Measurements from ENCODE around the gene GOT1. TPM values are rescaled to one million over a fixed set of nuclear protein-coding genes. Genes with fewer than 3 reads are reported as not detected.
A peak's percentile ranks its signal among the peaks of the same experiment; 100 is the strongest.

GOT1 gene
- total RNA-seq (2014; rRNA removed; shearing (Covaris generic)), result 45.5 and 48.1 TPM in 2 replicates

DNA sequence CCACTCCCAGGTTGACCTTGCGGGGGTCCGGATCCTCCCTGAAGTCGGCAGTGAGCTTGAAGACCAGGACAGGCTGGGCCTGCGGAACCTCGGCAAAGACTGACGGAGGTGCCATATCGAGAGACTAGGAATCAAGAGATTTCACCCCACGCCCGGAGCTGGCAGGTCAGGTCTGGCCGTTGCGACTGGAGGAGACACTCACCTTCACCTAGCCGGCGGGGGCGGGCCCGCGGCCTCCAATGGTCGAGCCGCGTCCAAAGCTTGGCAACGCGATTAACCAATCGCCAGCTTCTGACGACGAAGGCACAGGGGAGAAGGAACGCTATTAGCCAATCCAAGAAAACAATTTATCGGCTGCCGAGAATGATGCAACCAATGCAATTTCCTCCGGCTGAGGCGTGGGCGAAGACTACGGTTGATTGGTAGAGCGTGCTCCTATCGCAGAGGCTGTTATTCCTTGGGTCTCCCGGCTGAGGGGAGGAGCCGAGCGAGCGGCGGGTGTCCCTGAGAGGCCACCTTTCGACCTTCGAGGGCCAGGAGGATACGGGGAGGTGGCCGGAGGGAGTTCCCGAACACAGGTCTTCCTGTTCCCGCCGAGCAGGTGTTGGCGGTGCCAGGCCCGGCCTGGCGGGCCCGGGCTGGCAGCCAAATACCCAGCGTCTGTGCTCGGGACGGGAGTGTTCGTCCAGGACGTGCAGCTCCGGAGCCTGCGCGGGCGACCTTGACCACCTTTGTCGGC is at the start of gene GOT1:
GOT1 (minus strand) TSS at position 174 of the 739 bp plus-strand sequence; CDS start at position 115, 59 bp downstream.
- Histone ChIP-seq H3K4me3 (peak within 1 kb of the TSS; percentile 93), H3K27ac (peak within 1 kb of the TSS; percentile 77), H3K9me3 (replicated peaks) (no peaks in the 10 kb centered on the region), H3K36me3 (peaks cover 3% of the 10 kb centered on the region; the same call in 1 of the 2 replicates), H3K4me1 (peaks cover 3% of the 10 kb centered on the region; the same call in 1 of the 2 replicates), H3K27me3 (no peaks in the 10 kb centered on the region)
- DNase-seq, result peak; percentile 95 to 99

DNA sequence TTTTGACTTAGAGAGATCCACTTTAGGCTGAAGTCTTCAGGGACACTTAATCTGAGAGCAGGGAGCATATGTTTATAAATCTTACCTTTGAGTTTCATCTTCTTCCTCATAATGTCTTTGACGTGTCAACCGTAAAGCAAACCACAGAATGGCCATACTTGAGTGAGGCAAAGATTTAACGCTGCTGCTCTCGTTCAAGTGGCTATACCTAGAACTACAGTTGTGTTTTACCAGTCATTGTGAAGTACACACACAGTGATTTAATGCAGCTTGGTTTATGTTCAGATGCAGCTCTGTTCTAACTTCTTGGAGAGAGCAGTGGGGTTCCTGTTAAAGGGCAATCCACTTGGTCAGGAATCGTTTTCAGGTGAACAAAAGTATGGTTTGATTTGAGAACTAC is 39.9 kb upstream of the GOT1 start:
- no peaks in the 10 kb centered on the region for H3K36me3 ChIP-seq
- H3K9me3 ChIP-seq (replicated peaks), result no peaks in the 10 kb centered on the region
- H3K4me1 ChIP-seq, result no peaks in the 10 kb centered on the region
- no peak overlapping the region for H3K27ac ChIP-seq
- peaks cover 6% of the 10 kb centered on the region for H3K27me3 ChIP-seq
- no peak overlapping the region for H3K4me3 ChIP-seq
- DNase-seq, result no peak

DNA sequence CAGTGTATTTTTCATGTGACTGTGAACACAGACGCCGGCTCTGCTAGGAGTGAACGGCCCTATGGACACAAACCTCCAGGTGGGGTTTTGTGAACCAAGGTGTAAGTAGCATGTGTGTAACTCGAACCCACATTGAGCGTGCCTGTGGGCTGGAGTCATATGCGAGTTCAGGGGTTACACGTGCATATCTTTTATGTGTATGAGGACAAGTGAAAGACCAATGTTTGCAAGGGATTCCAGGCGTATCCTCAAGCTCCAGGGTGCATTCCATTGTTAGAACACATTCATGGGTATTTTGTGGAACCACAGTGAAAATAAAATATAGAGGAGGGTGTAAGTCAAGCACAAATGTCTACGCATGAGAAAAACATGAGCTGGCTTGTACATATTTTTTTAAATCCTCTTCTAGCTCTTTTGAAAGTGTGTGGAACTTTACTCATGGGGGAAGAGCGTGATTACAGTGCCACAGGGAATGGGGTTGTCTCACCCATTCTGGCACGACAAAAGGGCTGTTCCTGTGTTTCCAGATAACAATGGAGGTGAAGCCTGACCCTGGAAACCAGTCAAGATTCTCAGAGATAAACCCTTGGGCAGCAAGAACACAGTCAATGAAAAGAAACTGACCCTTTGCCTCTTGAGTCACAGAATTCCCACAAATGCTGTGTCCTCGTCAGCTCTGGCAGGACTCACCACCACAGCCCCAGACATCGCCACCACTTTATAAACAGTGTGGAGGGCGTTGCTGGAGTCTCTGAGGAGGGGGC is 37.0 kb upstream of the GOT1 start:
- Histone ChIP-seq H3K27me3 (peaks cover 6% of the 10 kb centered on the region), H3K4me1 (no peaks in the 10 kb centered on the region), H3K9me3 (replicated peaks) (no peaks in the 10 kb centered on the region), H3K36me3 (no peaks in the 10 kb centered on the region), H3K27ac (no peak overlapping the region), H3K4me3 (no peak overlapping the region)
- no peak for DNase-seq

DNA sequence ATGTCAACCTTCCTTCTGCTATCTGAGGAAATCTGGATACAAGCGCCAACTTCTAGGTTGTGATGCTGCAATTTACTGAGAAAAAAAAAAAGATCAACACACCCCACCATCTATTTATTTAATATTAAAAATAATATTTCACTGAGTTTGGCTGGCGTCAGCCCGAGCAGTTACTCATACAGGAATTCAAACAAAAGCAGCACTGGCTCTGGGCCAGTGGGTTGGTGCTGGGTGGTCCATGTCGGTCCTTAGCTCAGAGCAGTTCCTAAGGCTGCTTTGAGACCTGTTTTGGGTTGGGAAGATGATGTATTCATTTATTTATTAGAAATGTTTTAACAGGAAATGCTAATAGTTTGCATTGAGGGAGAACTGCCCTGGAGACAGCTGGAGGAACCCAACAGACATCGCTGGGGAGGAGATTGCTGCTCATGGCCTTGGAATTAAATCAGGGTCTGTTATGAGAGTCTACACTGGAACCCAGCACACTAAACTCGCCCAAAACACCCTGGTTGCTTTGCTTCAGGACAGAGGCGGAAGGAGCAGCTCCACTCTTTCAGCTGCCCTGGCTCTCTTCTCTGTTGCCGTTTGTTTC is 36.3 kb upstream of the GOT1 start:
- H3K27ac ChIP-seq, result no peak overlapping the region
- no peaks in the 10 kb centered on the region for H3K36me3 ChIP-seq
- no peaks in the 10 kb centered on the region for H3K4me1 ChIP-seq
- H3K4me3 ChIP-seq, result no peak overlapping the region
- peak in 1 of 2 experiments; percentile 10 for DNase-seq
- peaks cover 3% of the 10 kb centered on the region; the same call in 1 of the 2 replicates for H3K27me3 ChIP-seq
- H3K9me3 ChIP-seq (replicated peaks), result no peaks in the 10 kb centered on the region

DNA sequence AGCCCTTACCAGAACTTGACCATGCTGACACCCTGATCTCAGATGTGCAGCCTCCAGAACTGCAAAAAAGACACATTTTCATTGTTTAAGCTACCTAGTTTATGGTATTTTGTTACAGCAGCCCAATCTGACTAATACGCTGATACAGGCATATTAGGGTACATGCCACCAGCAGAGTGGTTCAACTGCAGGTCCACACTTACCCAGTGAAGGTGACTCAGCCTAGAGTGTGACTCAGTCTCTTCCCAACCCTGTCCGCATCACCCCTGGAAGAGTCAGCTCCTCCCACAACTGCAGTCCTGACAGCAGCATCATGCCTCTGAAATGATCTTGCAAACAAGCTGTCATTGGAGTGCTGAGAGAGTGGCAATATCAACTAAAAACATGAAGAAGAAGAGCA is 30.8 kb upstream of the GOT1 start:
- Histone ChIP-seq H3K4me3 (no peak overlapping the region), H3K27ac (no peak overlapping the region), H3K36me3 (no peaks in the 10 kb centered on the region), H3K4me1 (no peaks in the 10 kb centered on the region), H3K27me3 (no peaks in the 10 kb centered on the region), H3K9me3 (replicated peaks) (no peaks in the 10 kb centered on the region)
- no peak for DNase-seq

DNA sequence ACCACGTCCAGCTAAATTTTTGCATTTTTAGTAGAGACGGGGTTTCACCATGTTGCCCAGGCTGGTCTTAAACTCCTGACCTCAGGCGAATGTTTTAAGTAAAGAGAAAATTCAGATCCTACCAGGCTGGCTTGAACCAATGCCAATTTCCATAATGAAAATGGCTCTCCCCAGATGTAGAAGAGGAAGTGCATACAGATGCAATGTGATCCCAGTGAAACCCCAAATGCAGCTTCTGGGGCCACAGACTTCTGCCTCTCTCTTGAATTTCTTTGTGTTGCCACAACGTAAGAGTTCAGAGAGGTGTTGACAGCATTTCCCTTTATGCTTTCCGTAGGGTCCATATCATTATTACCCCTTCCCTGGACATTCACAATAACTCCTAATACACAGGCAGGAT is 29.6 kb upstream of the GOT1 start:
- Histone ChIP-seq H3K4me3 (no peak overlapping the region), H3K4me1 (no peaks in the 10 kb centered on the region), H3K27ac (no peak overlapping the region), H3K36me3 (no peaks in the 10 kb centered on the region), H3K27me3 (0 out of 2 replicates have a peak, but pooled peaks cover 2% of the 10 kb centered on the region), H3K9me3 (replicated peaks) (no peaks in the 10 kb centered on the region)
- no peak for DNase-seq

DNA sequence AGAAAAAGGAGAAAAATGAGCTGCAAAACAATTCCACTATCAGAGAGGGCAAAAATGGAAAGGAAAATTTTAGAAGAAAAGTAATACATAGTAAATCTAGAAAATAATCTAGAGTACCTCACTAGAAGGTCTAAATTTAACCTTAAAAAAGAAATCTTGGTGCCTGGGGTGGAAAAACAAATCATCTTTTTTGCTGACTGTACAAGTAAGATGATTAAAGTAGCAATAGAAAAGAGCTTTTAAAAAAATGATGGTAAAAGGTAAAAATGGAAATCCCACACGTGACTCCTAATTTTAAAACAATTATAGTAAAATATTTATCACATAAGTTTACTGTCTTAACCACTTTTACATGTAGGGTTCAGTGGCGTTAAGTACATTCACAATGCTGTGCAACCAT is 28.8 kb upstream of the GOT1 start:
- Histone ChIP-seq H3K4me3 (no peak overlapping the region), H3K36me3 (no peaks in the 10 kb centered on the region), H3K9me3 (replicated peaks) (no peaks in the 10 kb centered on the region), H3K4me1 (no peaks in the 10 kb centered on the region), H3K27ac (no peak overlapping the region), H3K27me3 (0 out of 2 replicates have a peak, but pooled peaks cover 2% of the 10 kb centered on the region)
- DNase-seq, result no peak

DNA sequence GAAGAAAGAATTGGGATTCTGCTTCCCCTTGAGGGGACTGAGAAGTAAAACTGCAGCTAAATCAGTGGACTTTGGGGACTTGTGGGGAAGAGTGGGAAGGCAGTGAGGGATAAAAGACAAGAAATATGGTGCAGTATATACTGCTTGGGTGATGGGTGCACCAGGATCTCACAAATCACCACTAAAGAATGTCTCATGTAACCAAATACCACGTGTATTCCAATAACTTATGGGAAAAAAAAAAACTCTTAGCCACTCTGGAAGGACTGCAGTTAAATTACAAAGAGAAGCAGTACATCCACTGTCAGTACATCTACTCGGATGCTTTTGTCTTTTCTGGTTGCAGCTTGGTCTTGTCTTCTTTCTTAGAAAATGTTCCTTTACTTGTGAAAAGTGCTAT is 27.4 kb upstream of the GOT1 start:
- Histone ChIP-seq H3K36me3 (no peaks in the 10 kb centered on the region), H3K4me3 (no peak overlapping the region), H3K9me3 (replicated peaks) (no peaks in the 10 kb centered on the region), H3K27me3 (0 out of 2 replicates have a peak, but pooled peaks cover 2% of the 10 kb centered on the region), H3K27ac (no peak overlapping the region), H3K4me1 (no peaks in the 10 kb centered on the region)
- DNase-seq, result no peak

DNA sequence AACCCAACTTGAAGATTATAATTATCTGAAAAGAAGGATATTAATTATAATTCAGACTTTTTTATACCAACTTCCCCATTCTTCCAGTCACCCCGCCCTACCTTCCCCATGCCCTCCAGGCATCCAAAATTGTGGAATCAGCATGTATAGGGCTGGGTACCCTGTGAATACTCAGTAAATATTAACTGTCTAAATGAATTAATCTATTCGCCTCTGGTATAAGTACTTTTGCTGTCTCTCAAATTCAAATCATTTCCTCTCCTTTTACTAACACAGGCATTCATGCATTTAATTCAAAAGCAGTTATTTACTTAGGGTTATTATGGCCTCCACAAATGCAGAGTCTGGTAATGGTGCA is 26.5 kb upstream of the GOT1 start:
- Histone ChIP-seq H3K4me3 (no peak overlapping the region), H3K9me3 (replicated peaks) (no peaks in the 10 kb centered on the region), H3K4me1 (no peaks in the 10 kb centered on the region), H3K36me3 (no peaks in the 10 kb centered on the region), H3K27ac (no peak overlapping the region), H3K27me3 (0 out of 2 replicates have a peak, but pooled peaks cover 2% of the 10 kb centered on the region)
- DNase-seq, result no peak

DNA sequence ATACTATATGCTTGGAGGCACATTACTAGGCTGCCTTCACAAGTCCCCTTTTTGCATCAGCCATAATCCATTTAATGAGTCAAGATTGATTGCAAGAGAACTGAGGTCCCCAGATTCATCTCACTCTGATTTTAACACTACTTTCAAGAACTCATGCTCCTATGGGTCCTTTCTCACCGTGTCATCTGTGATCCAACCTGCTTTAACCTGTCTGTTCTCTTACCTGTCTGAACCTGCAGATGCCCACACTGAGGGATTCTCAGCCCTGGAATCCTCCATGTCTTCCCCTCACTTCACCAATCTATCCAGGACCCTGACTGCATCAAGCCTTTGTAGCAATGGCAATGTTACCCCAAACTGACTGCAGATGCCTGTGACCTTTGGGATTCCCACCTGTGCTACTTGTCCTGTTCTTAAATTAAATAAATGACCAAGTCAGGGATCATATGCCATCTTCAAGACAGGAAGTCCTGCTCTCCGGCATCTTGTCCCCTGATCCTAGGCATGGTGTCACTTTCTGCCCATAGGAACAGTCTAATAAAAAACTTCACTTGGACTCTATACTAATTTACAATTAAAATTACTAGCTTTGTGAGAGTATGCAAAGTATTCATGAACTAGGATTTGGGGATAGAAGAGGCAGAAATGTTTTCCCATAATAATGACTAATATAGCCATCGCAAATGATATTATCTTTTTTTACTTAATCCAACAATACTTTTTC is 25.9 kb upstream of the GOT1 start:
- Histone ChIP-seq H3K4me3 (no peak overlapping the region), H3K36me3 (no peaks in the 10 kb centered on the region)

DNA sequence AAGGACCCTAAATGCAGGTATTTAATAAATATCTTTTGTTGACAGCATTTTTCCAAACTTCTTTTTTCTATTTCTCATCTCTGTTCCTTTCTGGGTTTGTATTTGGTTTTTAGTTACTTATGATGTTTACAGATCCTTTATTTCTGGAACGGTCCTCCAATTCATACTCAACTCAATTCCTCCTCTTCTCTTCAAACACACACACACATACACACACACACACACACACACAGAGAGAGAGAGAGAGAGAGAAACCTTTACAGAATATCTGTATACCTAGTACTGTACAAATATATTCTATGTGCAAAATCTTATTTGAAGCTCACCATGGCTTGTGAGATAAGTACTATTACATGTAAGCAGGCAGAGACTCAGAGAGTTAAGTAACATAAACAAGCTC is 21.6 kb upstream of the GOT1 start:
- no peak overlapping the region for H3K4me3 ChIP-seq
- no peaks in the 10 kb centered on the region for H3K36me3 ChIP-seq
- no peaks in the 10 kb centered on the region for H3K9me3 ChIP-seq (replicated peaks)
- H3K27ac ChIP-seq, result no peak overlapping the region
- H3K4me1 ChIP-seq, result no peaks in the 10 kb centered on the region
- no peak for DNase-seq
- H3K27me3 ChIP-seq, result peaks cover 9% of the 10 kb centered on the region; the same call in 1 of the 2 replicates

More for the DNA sequence above, 25.9 kb upstream of the GOT1 start:
- H3K27me3 ChIP-seq, result 0 out of 2 replicates have a peak, but pooled peaks cover 2% of the 10 kb centered on the region
- no peak for DNase-seq
- H3K9me3 ChIP-seq (replicated peaks), result no peaks in the 10 kb centered on the region
- H3K4me1 ChIP-seq, result no peaks in the 10 kb centered on the region
- no peak overlapping the region for H3K27ac ChIP-seq

DNA sequence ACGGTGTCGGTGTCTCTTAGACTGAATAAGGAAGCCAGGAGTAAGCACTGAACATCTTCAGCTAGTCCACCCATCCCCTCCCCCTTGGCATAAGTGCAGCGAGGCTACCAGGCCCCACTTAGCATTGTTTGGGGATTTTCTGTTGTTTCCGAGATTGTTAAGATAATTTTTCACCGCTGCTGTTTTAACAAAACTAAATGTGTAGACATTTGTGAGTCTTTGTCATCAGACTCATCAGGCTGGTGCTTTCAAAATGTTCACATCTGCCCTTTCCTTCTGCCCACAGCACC is 21.0 kb upstream of the GOT1 start:
- no peaks in the 10 kb centered on the region for H3K9me3 ChIP-seq (replicated peaks)
- H3K4me3 ChIP-seq, result no peak overlapping the region
- H3K36me3 ChIP-seq, result no peaks in the 10 kb centered on the region
- no peaks in the 10 kb centered on the region for H3K4me1 ChIP-seq
- H3K27me3 ChIP-seq, result peaks cover 9% of the 10 kb centered on the region; the same call in 1 of the 2 replicates
- DNase-seq, result no peak
- H3K27ac ChIP-seq, result no peak overlapping the region

DNA sequence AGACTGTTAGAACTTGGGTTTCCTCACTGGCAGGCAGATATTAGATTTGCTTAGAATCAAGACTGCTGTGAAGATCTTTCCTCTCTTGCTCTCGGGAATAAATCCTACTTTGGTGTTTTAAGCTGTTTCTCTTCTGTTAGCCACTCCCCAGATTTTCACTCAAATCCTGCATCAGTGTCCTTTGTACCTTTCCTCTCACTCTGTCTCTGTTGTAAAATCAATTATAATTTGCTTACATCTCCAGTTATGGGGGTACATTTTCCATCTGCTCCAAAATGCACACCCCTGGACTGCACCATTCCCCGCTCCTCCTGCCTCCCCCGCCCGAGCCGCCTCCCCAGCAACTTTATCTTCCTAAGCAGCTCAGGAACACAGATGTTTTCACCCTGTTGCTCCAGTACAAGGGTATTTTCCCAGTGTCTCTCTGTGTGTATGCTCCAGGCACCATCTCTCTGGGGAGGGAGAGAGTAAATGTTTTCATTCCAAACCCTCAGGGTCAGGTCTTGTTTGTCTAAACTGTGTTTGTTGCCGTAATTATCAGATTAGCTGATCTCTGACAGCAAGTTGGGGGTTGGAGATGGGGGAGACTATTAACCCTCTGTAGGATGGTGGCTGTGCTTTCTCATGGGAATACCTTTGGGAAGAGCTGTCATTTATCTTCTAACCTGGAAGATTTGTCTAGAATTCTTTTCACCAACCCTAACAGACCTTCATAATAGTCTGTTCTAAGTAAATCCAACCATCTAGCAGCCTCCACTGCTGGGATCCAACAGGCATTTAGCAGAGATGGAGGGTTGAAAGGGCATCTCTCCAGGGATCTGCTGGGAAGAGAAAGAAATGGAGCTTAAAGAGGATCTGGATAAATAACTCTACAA is 20.4 kb upstream of the GOT1 start:
- Histone ChIP-seq H3K27me3 (peaks cover 9% of the 10 kb centered on the region; the same call in 1 of the 2 replicates), H3K4me3 (no peak overlapping the region), H3K9me3 (replicated peaks) (no peaks in the 10 kb centered on the region), H3K27ac (no peak overlapping the region), H3K4me1 (no peaks in the 10 kb centered on the region), H3K36me3 (no peaks in the 10 kb centered on the region)
- DNase-seq, result peak in 1 of 2 experiments; percentile 14

DNA sequence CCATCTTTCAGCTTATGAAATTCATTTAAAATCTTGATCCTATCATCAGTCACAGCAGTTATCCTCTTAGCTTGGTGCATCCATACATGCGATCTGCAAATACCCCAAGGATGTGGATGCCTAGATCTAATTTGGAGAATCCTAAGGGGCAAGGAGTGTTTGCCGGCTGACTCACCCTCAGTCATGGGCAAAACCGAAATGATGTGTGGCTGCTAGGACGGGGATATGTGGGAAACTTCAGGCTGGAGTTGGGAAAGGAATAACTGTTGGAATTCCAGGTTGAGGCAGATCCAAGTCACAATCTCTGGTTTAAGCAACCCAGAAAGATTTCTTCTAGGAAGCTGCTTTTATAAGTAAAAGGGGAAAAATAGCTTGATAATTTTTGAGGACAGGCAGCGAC is 19.7 kb upstream of the GOT1 start:
- Histone ChIP-seq H3K27me3 (peaks cover 7% of the 10 kb centered on the region; the same call in 1 of the 2 replicates), H3K4me3 (no peak overlapping the region), H3K9me3 (replicated peaks) (no peaks in the 10 kb centered on the region), H3K27ac (no peak overlapping the region), H3K4me1 (no peaks in the 10 kb centered on the region), H3K36me3 (no peaks in the 10 kb centered on the region)
- DNase-seq, result no peak

All from SJCRH30 (cell line).